ENCODE measurements around the gene SCGB1D1.

- TF ChIP-seq, protein P1, sequence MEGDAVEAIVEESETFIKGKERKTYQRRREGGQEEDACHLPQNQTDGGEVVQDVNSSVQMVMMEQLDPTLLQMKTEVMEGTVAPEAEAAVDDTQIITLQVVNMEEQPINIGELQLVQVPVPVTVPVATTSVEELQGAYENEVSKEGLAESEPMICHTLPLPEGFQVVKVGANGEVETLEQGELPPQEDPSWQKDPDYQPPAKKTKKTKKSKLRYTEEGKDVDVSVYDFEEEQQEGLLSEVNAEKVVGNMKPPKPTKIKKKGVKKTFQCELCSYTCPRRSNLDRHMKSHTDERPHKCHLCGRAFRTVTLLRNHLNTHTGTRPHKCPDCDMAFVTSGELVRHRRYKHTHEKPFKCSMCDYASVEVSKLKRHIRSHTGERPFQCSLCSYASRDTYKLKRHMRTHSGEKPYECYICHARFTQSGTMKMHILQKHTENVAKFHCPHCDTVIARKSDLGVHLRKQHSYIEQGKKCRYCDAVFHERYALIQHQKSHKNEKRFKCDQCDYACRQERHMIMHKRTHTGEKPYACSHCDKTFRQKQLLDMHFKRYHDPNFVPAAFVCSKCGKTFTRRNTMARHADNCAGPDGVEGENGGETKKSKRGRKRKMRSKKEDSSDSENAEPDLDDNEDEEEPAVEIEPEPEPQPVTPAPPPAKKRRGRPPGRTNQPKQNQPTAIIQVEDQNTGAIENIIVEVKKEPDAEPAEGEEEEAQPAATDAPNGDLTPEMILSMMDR (IDR thresholded peaks at IDR 0.05), result no peak
- no peak for TF ChIP-seq POLR2A (IDR thresholded peaks at IDR 0.05)
These were observed 47.1 kb upstream of the SCGB1D1 start for GRCh38 chr11:62142921-62143320.

All from adrenal gland (tissue), 5 donors.